GM12891 (cell line): Measurements from ENCODE around the gene ABCC3.

ENCODE experiments used
- POLR2A ChIP-seq: IDR thresholded peaks from 2 replicates; pipeline ENCODE4 v1.6.1; 2011; ENCODE audit warnings: low read depth, low read length, control low read depth
- POLR2AphosphoS5 ChIP-seq: IDR thresholded peaks from 2 replicates; pipeline ENCODE4 v1.6.1; 2011; ENCODE audit warnings: low read depth, low read length, control low read depth
- POU2F2 ChIP-seq: IDR thresholded peaks from 2 replicates; pipeline ENCODE4 v1.6.1; 2011; ENCODE audit warnings: low read depth, mild to moderate bottlenecking, control low read depth, low read length, moderate library complexity
- TAF1 ChIP-seq: IDR thresholded peaks from 2 replicates; pipeline ENCODE4 v1.6.1; 2011; ENCODE audit warnings: low read depth, low read length, control low read depth

GRCh38 chr17:50602836-50603235 lies 31.8 kb upstream of the ABCC3 start:
- TF ChIP-seq POU2F2 (no peak), TAF1 (no peak), POLR2AphosphoS5 (no peak), POLR2A (no peak)
